Peyer's patch (tissue), 4 donors: ENCODE data around the gene ESPN.
"Not testable (repeated sequence)": the region's sequence is repeated elsewhere in the genome, so short reads cannot be mapped to it uniquely, and the experiment has no call there.

ENCODE experiments used
- POLR2A ChIP-seq, 2 donors: fragments of 450-650 bp; IDR thresholded peaks; one replicate each; pipeline ENCODE4 v1.5.1; 2017; ENCODE audit warnings: antibody characterized with exemption in 2 of 2, mild to moderate bottlenecking in 2 of 2, moderate library complexity in 2 of 2
- TF ChIP-seq, protein P1 (sequence below), 6 experiments: fragments of 450-650 bp in 4 of 6; fragments of 200-600 bp in 2 of 6; sonication (generic) in 1 of 6; IDR thresholded peaks; one replicate each; pipeline ENCODE4 v1.5.1; 2017 to 2019; ENCODE audit warnings: antibody characterized with exemption in 6 of 6, mild to moderate bottlenecking in 3 of 6, moderate library complexity in 1 of 6

DNA sequence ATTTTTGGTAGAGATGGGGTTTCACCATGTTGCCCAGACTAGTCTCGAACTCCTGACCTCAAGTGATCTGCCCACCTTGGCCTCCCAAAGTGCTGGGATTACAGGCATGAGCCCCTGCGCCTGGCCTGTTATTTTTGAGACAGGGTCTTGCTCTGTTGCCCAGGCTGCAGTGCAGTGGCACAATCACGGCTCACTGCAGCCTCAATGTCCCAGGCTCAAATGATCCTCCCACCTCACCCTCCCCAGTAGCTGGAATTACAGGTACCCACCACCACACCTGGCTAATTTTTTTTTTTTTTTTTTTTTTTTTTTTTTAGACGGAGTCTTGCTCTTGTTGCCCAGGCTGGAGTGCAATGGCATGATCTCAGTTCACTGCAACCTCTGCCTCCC lies 69.3 kb downstream of the ESPN start:
- TF ChIP-seq, protein P1, sequence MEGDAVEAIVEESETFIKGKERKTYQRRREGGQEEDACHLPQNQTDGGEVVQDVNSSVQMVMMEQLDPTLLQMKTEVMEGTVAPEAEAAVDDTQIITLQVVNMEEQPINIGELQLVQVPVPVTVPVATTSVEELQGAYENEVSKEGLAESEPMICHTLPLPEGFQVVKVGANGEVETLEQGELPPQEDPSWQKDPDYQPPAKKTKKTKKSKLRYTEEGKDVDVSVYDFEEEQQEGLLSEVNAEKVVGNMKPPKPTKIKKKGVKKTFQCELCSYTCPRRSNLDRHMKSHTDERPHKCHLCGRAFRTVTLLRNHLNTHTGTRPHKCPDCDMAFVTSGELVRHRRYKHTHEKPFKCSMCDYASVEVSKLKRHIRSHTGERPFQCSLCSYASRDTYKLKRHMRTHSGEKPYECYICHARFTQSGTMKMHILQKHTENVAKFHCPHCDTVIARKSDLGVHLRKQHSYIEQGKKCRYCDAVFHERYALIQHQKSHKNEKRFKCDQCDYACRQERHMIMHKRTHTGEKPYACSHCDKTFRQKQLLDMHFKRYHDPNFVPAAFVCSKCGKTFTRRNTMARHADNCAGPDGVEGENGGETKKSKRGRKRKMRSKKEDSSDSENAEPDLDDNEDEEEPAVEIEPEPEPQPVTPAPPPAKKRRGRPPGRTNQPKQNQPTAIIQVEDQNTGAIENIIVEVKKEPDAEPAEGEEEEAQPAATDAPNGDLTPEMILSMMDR (IDR thresholded peaks at IDR 0.05): not testable (repeated sequence)
- not testable (repeated sequence) for TF ChIP-seq POLR2A (IDR thresholded peaks at IDR 0.05)
